NCI-H2227 (cell line): Measurements from ENCODE around the gene LIN7B.

Source experiments
- DNase-seq: peaks from one replicate; lab custom pipeline; 2025; ENCODE audit not compliant: unreplicated experiment; lab: John Stamatoyannopoulos, UW

The LIN7B gene

DNA sequence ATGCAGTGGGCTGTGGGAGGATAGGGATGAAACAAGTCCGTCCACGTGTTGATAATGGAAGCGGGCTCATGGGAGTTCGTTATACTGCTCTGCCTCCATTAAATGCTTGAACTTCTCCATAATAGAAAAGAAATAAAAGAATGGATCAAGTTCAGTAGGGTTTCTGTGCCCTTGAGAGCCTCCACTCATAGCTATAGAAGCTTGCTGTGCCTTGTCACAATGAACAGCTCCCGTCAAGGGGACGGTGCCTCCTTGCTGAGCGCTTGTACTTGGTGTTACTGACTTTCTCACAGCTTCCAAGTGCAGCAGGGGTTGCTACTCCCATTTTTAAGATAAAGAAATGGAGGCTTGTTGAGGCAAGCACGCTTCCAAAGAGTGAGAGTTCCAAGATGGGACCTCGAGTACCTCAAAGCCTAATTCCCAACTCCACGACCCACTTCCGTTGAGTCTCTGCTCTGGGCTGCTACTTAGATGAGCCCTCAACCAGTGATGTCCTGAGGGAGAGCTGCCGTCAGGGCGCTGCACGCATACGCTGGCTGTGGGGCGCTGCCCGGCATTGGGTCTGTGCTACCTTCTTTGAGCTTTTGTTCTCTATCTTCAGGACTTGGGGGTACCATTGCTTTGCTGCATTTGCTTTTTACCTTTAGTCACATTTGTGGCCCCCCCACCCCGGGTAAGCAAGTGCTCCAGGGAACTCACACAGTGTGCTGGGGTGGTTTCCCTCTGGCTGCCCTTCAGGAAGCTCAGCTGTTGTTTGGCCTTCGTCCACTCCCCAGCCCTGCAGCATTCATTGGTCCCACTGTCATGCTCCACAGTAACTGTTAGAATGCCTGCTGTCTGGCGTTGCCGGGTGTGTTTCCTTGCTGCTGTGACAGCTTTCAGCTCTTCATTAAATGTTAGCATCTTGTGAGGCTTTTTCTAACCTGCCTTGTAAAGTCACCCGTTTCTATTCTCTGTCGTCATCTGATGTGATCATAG lies 19.4 kb upstream of the LIN7B start:
- DNase-seq: no peak

GRCh38 chr19:49097453-49098288 lies 16.5 kb upstream of the LIN7B start:
- DNase-seq: peak; percentile 80

- no peak for DNase-seq
These were observed 15.4 kb upstream of the LIN7B start for GRCh38 chr19:49098795-49099194.

DNA sequence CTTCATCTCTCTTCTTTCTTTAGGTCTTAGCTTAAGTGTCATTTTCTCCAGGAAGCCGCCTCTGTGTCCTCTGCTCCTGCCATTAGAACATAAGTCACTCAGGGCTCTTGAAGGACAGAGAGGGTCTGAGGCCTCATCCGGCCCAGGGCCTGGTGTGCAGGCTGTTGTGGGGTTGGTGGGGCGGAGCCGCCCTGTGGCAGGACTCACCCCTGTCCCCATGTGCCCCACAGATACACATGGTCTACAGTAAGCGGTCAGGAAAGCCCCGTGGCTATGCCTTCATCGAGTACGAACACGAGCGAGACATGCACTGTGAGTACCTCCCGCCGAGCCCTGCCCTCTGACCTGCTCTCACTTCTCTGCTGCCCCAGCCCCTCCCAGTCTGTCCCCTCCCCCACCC lies 13.0 kb upstream of the LIN7B start:
- no peak for DNase-seq

DNA sequence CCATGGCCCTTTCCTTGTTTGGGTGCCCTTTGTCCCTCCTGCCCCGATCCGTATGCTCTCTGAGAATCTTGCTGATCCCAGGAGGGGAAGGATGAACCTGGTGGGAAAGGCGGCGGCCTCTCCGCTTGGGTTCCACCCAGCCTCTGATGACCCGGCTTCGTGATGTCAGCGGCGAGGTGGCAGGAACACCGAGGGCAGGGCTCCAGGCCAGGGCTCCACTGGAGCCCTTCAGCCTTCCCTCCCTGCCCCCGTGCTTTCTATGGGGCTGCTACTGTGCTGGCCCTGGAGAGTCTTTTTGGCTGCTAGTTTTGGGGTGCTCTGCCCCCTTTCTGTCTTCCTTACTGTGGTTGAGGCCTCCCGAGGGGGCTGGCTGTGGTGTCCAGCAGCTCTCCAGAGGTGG lies 11.9 kb upstream of the LIN7B start:
- DNase-seq: no peak

DNA sequence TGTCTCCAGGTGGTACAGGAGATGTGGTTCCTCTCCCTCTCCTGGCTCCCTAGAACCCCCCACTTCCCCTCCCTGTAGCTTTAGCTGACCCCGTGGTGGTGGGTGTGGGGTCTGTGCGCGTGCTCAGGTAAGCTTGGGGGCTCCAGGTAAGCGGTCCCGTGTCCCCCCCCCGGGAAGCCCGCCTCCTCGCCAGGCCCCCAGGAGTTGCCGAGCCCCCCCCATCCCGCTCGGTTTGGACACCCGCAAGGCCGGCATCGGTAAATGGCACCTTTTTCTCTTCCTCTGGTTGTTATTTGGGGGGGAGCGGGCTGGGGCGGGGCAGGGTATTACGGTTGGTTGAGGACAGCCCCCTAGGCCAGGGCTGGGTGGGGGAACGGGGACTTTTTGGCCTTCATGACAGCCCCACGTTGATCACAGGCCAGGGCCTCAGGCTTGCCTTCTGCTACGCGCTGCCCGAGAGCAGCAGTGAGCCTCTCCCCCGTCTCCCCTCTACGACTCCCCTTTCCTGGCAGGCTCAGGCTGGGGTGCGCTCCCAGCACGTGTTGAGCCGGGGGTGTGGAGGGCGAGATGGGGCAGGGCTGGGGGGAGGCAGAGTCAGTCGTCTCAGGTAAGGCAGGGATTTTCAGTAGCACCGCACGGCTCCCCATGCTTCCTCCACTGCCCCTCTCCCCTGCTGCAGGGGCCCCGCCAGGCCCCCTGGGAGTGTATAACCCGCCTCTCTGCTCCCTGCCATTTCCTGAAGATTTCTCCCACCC lies 10.7 kb upstream of the LIN7B start:
- DNase-seq: no peak

DNA sequence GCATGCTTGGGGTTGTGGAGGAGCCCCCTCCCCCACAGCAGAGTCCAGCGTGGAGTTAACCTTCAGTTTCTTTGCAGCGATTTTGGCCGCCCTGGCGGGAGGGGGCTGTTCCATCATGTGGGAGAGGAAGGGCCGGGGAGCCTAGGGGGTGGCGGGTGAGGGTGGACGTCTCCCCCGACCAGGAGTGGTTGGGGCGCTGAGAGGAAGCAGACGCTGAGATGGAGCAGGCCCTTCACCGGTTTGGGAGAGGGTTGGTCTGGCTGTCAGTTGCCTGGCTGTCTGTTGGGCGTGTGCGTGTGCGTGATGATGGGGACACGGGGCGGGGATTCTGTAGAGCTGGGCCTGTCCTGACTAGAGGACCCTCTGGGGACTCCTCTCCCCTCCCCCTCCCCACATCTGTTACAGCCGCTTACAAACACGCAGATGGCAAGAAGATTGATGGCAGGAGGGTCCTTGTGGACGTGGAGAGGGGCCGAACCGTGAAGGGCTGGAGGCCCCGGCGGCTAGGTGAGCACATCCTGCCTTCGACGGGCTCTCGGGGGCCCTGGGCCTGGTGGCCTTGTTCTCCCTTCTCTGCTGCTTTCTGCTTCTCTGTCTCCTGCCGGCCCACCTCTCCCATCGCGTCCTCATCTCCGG lies 9.8 kb upstream of the LIN7B start:
- DNase-seq: no peak

DNA sequence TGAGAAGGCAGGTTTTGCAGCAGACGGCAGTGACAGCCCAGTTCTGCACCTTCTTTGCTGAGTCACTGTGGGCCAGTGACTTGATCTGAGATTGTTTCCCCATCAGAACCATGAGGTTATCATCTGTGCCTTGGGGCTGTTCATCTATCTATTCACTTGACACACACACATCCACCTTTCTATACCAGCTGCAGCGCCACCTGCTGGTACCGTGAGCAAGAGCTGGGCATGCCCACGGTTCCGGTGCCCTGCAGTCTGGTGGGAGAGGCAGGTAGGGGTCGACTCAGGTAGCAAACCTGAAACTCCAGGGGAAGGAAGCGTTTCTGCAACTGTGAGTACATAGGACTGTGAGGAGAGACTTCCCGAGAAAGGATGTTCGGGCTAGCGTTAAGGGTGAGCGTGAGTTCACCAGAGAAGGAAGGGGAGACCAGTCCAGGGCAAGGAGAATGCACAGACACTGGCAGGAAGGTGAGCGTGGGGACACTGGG lies 7.5 kb upstream of the LIN7B start:
- peak; percentile 65 for DNase-seq

DNA sequence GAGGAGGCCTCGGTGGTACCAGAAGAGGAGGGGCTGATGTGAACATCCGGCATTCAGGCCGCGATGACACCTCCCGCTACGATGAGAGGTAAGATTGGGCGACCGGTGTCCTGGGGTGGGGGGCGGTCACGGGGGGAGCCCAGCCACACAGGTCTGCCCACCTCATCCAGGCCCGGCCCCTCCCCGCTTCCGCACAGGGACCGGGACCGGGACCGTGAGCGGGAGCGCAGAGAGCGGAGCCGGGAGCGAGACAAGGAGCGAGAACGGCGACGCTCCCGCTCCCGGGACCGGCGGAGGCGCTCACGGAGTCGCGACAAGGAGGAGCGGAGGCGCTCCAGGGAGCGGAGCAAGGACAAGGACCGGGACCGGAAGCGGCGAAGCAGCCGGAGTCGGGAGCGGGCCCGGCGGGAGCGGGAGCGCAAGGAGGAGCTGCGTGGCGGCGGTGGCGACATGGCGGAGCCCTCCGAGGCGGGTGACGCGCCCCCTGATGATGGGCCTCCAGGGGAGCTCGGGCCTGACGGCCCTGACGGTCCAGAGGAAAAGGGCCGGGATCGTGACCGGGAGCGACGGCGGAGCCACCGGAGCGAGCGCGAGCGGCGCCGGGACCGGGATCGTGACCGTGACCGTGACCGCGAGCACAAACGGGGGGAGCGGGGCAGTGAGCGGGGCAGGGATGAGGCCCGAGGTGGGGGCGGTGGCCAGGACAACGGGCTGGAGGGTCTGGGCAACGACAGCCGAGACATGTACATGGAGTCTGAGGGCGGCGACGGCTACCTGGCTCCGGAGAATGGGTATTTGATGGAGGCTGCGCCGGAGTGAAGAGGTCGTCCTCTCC lies 6.3 kb upstream of the LIN7B start:
- no peak for DNase-seq

GRCh38 chr19:49109051-49109450 lies 5.1 kb upstream of the LIN7B start:
- DNase-seq: no peak

DNA sequence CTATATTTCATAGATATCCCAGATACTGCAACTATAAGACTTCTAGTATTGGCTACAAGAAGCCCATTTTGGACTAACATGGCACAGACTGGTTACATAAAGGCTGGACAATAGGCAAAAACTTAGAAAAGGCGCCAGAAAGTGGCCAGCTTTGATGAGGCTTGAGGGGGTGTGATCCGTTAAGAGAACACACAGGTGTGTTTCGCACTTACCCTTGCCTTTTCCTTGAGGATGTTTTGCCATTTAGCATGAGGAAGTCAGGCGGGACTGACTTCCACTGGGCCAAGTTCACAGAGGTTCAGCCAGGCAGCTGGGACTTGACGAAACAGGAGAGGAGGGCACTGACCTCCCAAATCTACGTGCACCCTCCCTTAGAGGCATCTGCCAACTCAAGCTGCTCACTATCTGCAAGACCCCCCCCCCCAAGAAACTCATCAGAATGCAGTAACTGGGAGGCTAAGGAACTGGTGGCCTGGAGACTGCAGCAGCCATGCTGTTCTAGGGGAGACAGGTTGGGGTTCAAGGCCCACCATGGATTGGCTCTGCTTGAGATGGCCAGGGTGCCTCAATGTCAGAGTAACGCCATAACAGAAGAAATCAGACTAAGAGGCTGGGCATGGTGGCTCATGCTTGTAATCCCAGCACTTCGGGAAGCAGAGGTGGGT lies 4.5 kb upstream of the LIN7B start:
- no peak for DNase-seq

- DNase-seq: no peak
These were observed 3.6 kb upstream of the LIN7B start for GRCh38 chr19:49110567-49110966.

GRCh38 chr19:49111218-49111998 lies 2.8 kb upstream of the LIN7B start:
- DNase-seq: no peak

DNA sequence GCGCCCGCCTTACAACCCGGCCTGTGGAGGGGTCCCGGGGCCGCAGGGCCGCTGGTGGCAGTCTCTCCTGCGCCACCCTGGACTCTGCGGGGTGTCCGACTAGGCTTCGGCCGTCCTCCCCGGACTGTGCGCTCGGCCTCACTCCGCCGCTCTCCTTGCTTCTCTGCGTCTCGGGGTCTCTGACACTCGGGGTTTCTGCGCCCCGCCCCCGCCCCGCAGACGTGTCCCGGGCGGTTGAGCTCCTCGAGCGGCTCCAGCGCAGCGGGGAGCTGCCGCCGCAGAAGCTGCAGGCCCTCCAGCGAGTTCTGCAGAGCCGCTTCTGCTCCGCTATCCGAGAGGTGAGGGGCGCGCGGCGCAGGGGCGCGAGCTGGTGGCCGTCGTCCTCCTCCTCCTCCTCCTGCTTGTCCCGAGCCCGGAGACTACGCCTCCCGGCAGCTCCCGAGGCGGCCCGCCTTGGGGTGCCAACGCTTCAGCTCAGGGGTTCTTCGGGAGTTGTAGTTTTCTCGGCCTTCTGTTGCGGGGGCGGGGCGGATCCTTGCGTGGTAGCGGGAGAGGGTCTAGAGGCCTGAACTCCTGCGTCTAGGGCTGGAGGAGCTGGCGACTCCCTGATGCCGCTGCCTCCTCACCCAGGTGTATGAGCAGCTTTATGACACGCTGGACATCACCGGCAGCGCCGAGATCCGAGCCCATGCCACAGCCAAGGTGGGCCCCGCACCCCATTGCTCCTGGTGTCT lies 627 bp downstream of the LIN7B start:
- DNase-seq: peak; percentile 85

DNA sequence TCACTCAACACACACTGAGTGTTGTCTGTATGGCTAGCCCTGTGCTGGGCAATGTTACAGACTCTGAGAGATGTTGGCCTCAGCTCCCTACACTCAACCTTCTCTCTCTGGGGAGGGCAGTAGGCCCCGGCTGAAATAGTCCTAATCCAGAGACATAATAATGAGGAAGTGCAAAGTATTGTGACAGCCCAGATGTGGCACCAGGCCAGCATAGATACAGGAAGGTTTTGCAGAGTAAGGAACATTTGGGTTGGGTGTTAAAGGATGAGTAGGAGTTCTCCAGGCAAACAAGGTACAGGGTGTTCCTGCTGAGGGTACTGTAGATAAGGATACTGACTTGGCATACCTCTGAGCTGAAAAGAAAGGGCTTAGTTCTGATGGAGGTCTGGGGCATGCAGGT lies 2.4 kb downstream of the LIN7B start:
- DNase-seq: no peak

DNA sequence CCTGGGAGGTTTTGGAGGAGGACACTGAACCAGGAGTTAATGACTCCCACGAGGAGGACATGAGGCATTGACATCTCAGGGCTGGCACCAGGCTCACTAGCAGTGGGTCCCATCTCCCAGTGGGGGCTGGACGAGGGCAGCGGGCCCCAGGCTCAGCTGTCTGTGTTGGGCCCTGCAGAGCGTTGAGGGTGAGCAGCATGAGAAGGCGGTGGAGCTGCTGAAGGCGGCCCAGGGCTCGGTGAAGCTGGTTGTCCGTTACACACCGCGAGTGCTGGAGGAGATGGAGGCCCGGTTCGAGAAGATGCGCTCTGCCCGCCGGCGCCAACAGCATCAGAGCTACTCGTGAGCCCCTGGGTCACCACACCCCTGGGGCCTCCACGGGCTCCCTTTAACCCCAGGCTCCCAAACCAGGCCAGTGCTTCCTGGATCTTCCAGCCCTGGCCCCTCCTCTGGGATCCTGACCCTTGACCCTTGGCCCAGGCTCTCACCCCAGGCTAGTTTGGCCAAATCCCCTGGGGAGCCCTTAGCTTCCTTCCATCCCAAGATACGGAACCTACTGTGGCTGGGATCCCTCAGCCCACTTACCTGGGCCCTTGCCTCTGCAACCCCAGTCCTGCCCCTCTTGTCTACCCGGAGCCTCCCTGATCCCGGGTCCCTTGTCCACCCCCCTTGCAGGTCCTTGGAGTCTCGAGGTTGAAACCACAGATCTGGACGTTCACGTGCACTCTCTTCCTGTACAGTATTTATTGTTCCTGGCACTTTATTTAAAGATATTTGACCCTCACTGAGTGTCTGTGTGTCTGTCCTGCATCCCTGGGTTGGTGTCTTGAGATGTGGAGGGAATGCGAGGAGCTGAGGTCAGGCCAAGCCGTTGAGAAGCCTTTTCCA lies 3.8 kb downstream of the LIN7B start:
- no peak for DNase-seq
